Neural crest cell (in vitro differentiated cells): ENCODE results near the gene GHITM. TPM values are rescaled to one million over a fixed set of nuclear protein-coding genes. Genes with fewer than 3 reads are reported as not detected.

Experiments
- DNase-seq: peaks from one replicate; pipeline ENCODE4 v3.0.0; 2021; ENCODE audit warnings: low read depth, mixed read lengths, low spot score
- H3K27ac Mint-ChIP-seq: one replicate; pipeline ENCODE4 v1.8.0; 2021; ENCODE audit warnings: mild to moderate bottlenecking, mixed read lengths; ENCODE audit not compliant: unreplicated experiment
- H3K27me3 Mint-ChIP-seq: 2 replicates; pipeline ENCODE4 v1.8.0; 2021; ENCODE audit warnings: low read depth, mild to moderate bottlenecking, mixed read lengths
- H3K36me3 Mint-ChIP-seq: 2 replicates; pipeline ENCODE4 v1.8.0; 2021; ENCODE audit warnings: low read depth, mild to moderate bottlenecking, mixed read lengths
- H3K4me1 Mint-ChIP-seq: 2 replicates; pipeline ENCODE4 v1.8.0; 2021; ENCODE audit warnings: mixed read lengths
- H3K4me3 Mint-ChIP-seq: one replicate; pipeline ENCODE4 v1.8.0; 2021; ENCODE audit warnings: mild to moderate bottlenecking, mixed read lengths
- H3K9me3 Mint-ChIP-seq: 2 replicates; pipeline ENCODE4 v1.8.0; 2021; ENCODE audit warnings: mixed read lengths
- CTCF ChIP-seq: fragments of 200-600 bp; sonication (generic); conservative IDR thresholded peaks from 2 replicates; pipeline ENCODE4 v1.5.0; 2021; ENCODE audit warnings: antibody characterized with exemption, mild to moderate bottlenecking
- total RNA-seq: library from RNA; stranded (reverse); gene quantifications from 2 replicates; pipeline ENCODE4 v1.2.1, GENCODE V29; 2021

Gene GHITM
- total RNA-seq, 1 donor from 2014 or later, result 105 TPM

DNA sequence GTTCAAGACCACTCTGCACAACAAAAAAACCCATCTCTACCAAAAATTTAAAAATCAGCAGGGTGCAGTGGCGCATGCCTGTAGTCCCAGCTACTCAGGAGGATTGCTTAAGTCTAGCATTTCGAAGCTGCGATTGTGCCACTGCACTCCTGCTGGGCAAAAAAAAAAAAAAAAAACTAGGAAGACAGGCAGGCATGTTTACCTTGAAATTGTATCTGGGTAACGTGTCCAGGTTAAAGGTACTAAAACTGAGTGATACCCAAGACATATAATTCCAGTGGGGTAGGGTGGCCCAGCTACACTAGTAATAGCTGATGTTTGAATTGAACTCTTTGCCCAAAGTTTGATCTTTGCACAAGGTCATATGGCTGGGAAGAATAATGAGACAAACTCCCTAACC lies 16.2 kb downstream of the GHITM start:
- DNase-seq, result no peak
- Mint-ChIP-seq H3K36me3 (peaks cover 5% of the 10 kb centered on the region), H3K27me3 (peaks cover 12% of the 10 kb centered on the region), H3K9me3 (no peaks in the 10 kb centered on the region), H3K4me3 (no peak overlapping the region), H3K4me1 (no peaks in the 10 kb centered on the region), H3K27ac (no peak overlapping the region)
- TF ChIP-seq CTCF, result no peak

- TF ChIP-seq CTCF, result no peak
- peaks cover 13% of the 10 kb centered on the region for H3K27me3 Mint-ChIP-seq
- H3K4me1 Mint-ChIP-seq, result no peaks in the 10 kb centered on the region
- DNase-seq, result no peak
- peaks cover 5% of the 10 kb centered on the region for H3K36me3 Mint-ChIP-seq
- H3K4me3 Mint-ChIP-seq, result no peak overlapping the region
- H3K27ac Mint-ChIP-seq, result no peak overlapping the region
- no peaks in the 10 kb centered on the region for H3K9me3 Mint-ChIP-seq
Observed at GRCh38 chr10:84156009-84156408, 16.7 kb downstream of the GHITM start.

- Mint-ChIP-seq H3K27ac (no peak overlapping the region), H3K4me1 (no peaks in the 10 kb centered on the region)
Observed at GRCh38 chr10:84156768-84157167, 17.5 kb downstream of the GHITM start.

GRCh38 chr10:84158061-84158460 lies 18.8 kb downstream of the GHITM start:
- no peaks in the 10 kb centered on the region for H3K9me3 Mint-ChIP-seq
- TF ChIP-seq CTCF, result no peak
- H3K36me3 Mint-ChIP-seq, result peaks cover 5% of the 10 kb centered on the region
- peaks cover 13% of the 10 kb centered on the region for H3K27me3 Mint-ChIP-seq
- no peak overlapping the region for H3K27ac Mint-ChIP-seq
- DNase-seq, result no peak
- H3K4me3 Mint-ChIP-seq, result no peak overlapping the region
- no peaks in the 10 kb centered on the region for H3K4me1 Mint-ChIP-seq

More at GRCh38 chr10:84156768-84157167, 17.5 kb downstream of the GHITM start:
- DNase-seq, result no peak
- Mint-ChIP-seq H3K9me3 (no peaks in the 10 kb centered on the region), H3K36me3 (peaks cover 5% of the 10 kb centered on the region), H3K27me3 (peaks cover 13% of the 10 kb centered on the region), H3K4me3 (no peak overlapping the region)
- no peak for TF ChIP-seq CTCF

DNA sequence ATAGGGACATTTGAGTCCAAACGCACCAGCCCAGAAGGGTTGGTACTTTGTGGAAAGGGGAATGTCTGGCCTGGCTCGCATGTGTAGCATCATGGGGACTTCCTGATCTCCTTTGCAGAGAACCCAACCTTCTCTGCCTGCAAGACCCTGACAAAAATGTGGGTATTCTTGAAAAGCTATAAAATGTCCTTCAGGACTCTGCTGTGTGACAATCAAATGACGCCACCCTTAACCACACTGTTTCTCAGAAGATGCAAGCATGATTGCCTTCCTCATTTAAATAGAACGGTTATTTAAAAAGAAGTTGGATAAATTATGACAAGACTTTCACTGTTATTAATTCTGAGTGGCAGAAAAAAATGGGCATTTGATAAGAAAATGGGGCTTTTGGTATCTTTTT lies 19.2 kb downstream of the GHITM start:
- Mint-ChIP-seq H3K9me3 (no peaks in the 10 kb centered on the region), H3K4me1 (no peaks in the 10 kb centered on the region), H3K27me3 (peaks cover 15% of the 10 kb centered on the region), H3K27ac (no peak overlapping the region), H3K4me3 (no peak overlapping the region), H3K36me3 (peaks cover 5% of the 10 kb centered on the region)
- no peak for DNase-seq
- TF ChIP-seq CTCF, result no peak
